ENCODE results near the gene CAPZA1.

The CAPZA1 gene

GRCh38 chr1:112715264-112716053, 95.8 kb downstream of the CAPZA1 start, which contains the start of gene PPM1J:
Gene PPM1J, minus strand, starts transcription at chr1:112715332. Its CDS starts 31 bp downstream, at chr1:112715301.
- DNase-seq (ENCODE audit: low spot score), result peak; percentile 98

- DNase-seq (ENCODE audit: low spot score), result peak; percentile 77
Measured at GRCh38 chr1:112716133-112716720, 96.6 kb downstream of the CAPZA1 start.

- DNase-seq (ENCODE audit: low spot score), result no peak
Measured at GRCh38 chr1:112717263-112717873, 97.7 kb downstream of the CAPZA1 start.

GRCh38 chr1:112718691-112719418, 99.2 kb downstream of the CAPZA1 start:
- peak; percentile 70 for DNase-seq (ENCODE audit: low spot score)

- no peak for DNase-seq (ENCODE audit: low spot score)
Measured at GRCh38 chr1:112719706-112720105, 100.1 kb downstream of the CAPZA1 start.

GRCh38 chr1:112720800-112721199, 101.2 kb downstream of the CAPZA1 start:
- DNase-seq (ENCODE audit: low spot score), result no peak
